Measurements from ENCODE around the gene HYPK. TPM values are rescaled to one million over a fixed set of nuclear protein-coding genes. Genes with fewer than 3 reads are reported as not detected.
"Not testable (repeated sequence)": the region's sequence is repeated elsewhere in the genome, so short reads cannot be mapped to it uniquely, and the experiment has no call there.

Gene HYPK
- total RNA-seq, 2 experiments from 2014 or later = 14.0 to 16.4 TPM

DNA sequence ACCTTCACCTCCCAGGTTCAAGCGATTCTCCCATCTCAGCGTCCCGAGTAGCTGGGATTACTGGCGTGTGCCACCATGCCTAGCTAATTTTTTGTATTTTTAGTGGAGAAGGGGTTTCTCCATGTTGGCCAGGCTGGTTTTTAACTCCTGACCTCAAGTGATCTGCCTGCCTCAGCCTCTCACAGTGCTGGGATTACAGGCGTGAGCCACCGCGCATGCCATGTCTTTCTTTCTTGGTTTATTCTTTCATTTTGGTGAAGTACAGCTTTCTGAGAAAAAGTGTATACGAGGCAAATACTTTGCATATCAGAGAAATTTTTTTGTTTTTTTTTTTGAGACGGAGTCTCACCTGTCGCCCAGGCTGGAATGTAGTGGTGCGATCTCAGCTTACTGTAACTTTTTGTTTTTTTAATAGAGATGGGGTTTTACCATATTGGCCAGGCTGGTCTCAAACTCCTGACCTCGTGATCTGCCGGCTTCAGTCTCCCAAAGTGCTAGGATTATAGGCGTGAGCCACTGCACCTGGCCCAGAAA, 31.2 kb downstream of the HYPK start:
- H3K27ac Mint-ChIP-seq; intact Hi-C loops (cut with DNase I, micrococcal nuclease); H3K27me3 Mint-ChIP-seq; ATAC-seq; H3K9me3 Mint-ChIP-seq (ENCODE audit: low read depth); DNase-seq: not testable (repeated sequence)
- Mint-ChIP-seq H3K4me1 (peaks cover 30% of the 10 kb centered on the region), H3K36me3 (ENCODE audit: low read depth) (peaks cover 65% of the 10 kb centered on the region), H3K4me3 (peak overlapping the region; percentile 1)
- CTCF ChIA-PET = interaction anchor here (0.6 to 1.2 kb wide), 3 partner anchors 14 to 61 kb away, joined by 3 read pairs; no protein-coding TSS in a partner anchor
- POLR2A ChIA-PET = interaction anchor here (0.6 to 1.5 kb wide), 6 partner anchors 9 to 55 kb away, joined by 3 to 7 read pairs (median 4); partner anchors contain the start of gene ELL3

DNA sequence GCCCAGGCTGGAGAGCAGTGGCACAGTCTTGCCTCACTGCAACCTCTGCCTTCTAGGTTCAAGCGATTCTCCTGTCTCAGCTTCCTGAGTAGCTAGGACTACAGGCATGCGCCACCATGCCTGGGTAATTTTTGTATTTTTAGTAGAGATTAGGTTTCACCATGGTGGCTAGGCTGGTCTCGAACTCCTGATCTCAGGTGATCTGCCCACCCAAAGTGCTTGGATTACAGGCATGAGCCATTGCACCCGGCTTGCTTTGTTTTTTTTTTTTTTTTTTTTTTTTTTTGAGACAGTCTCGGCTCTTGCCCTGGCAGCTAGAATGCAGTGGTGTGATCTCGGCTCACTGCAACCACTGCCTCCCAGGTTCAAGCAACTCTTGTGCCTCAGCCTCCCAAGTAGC, 32.1 kb downstream of the HYPK start:
- ATAC-seq; DNase-seq; H3K27me3 Mint-ChIP-seq; H3K27ac Mint-ChIP-seq; H3K4me3 Mint-ChIP-seq; CTCF ChIA-PET; intact Hi-C loops (cut with DNase I, micrococcal nuclease); H3K9me3 Mint-ChIP-seq (ENCODE audit: low read depth): not testable (repeated sequence)
- Mint-ChIP-seq H3K36me3 (ENCODE audit: low read depth) (peaks cover 67% of the 10 kb centered on the region), H3K4me1 (peaks cover 30% of the 10 kb centered on the region)
- POLR2A ChIA-PET = interaction anchor here (0.7 to 1.5 kb wide), 3 partner anchors 28 to 865 kb away, joined by 3 to 6 read pairs (median 4); partner anchors contain the start of gene ELL3

DNA sequence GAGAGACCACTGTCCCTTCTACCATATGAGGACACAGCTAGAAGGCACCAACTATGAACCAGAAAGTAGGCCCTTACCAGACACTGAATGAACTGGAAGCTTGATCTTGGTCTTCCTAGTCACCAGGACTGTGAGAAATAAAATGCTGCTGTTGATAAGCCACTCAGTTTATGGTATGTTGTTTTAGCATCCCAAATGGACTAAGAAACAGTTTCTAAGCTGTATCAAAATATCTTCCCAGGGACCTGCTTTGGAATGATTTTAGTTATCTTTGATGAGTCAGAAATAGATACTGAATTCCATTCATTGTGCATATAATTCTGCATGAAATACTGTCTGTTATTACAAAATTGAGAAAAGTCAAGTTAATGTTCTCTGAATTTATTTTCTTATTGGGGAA, 45.0 kb downstream of the HYPK start:
- ATAC-seq (no peak), DNase-seq (no peak)
- H3K9me3 Mint-ChIP-seq (ENCODE audit: low read depth) = no peaks in the 10 kb centered on the region
- no peak overlapping the region for H3K4me3 Mint-ChIP-seq
- H3K27me3 Mint-ChIP-seq = no peaks in the 10 kb centered on the region
- CTCF ChIA-PET = interaction anchor here (1.2 kb wide), 1 partner anchor 14 kb away, joined by 3 read pairs; no protein-coding TSS in a partner anchor
- POLR2A ChIA-PET = interaction anchor here (0.7 kb wide), 1 partner anchor 8 kb away, joined by 3 read pairs; no protein-coding TSS in a partner anchor
- no peak overlapping the region for H3K27ac Mint-ChIP-seq
- no peaks in the 10 kb centered on the region for H3K4me1 Mint-ChIP-seq
- intact Hi-C loops (cut with DNase I, micrococcal nuclease) = no loop called here
- peaks cover 41% of the 10 kb centered on the region for H3K36me3 Mint-ChIP-seq (ENCODE audit: low read depth)

DNA sequence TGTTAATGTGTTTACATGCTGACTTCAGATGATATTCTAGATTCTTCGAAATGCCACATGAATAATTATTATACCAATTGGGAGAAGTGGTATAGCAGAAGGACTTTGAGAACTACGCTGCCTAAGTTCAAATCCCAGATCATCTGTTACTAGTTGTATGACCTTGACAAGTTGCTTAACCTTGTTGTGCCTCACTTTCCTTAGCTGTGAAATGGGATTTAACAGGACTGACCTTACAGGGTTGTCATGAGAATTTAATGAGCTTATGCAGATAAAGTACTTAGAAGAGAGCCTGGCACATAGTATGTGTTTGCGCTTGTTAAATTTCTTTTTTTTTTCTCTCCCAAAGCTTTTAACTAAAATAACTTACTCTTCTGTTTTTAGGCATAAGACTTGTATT, 50.9 kb downstream of the HYPK start:
- ChIA-PET POLR2A (interaction anchor here (0.6 kb wide), 1 partner anchor 203 kb away, joined by 3 read pairs; no protein-coding TSS in a partner anchor), CTCF (interaction anchor here (0.6 to 1.3 kb wide), 4 partner anchors 10 to 1453 kb away, joined by 3 to 4 read pairs (median 3); no protein-coding TSS in a partner anchor)
- peaks cover 57% of the 10 kb centered on the region for H3K36me3 Mint-ChIP-seq (ENCODE audit: low read depth)
- no peak for ATAC-seq
- H3K4me1 Mint-ChIP-seq = no peaks in the 10 kb centered on the region
- H3K9me3 Mint-ChIP-seq (ENCODE audit: low read depth) = no peaks in the 10 kb centered on the region
- no peak overlapping the region for H3K27ac Mint-ChIP-seq
- no peak for DNase-seq
- intact Hi-C loops (cut with DNase I, micrococcal nuclease) = no loop called here
- H3K27me3 Mint-ChIP-seq = no peaks in the 10 kb centered on the region
- no peak overlapping the region for H3K4me3 Mint-ChIP-seq

DNA sequence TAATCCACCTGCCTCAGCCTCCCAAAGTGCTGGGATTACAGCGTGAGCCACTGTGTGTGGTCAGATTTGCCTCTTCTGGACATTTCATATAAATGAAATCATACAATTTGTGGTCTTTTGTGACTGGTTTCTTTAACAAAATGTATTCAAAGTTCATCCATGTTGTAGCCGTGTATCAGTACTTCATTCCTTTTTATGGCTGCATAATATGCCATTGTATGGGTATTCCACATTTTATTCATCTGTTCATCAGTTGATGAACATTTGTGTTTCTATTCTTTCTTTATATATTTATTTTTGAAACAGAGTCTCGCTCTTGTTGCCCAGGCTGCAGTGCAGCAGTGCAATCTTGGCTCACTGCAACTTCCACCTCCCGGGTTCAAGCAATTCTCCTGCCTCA, 52.2 kb downstream of the HYPK start:
- CTCF ChIA-PET = no interaction called here
- Mint-ChIP-seq H3K9me3 (ENCODE audit: low read depth) (no peaks in the 10 kb centered on the region), H3K4me3 (no peak overlapping the region), H3K36me3 (ENCODE audit: low read depth) (peaks cover 63% of the 10 kb centered on the region), H3K27ac (no peak overlapping the region), H3K27me3 (no peaks in the 10 kb centered on the region), H3K4me1 (no peaks in the 10 kb centered on the region)
- intact Hi-C loops (cut with DNase I, micrococcal nuclease) = no loop called here
- POLR2A ChIA-PET = no interaction called here
- ATAC-seq = no peak
- DNase-seq = no peak

Small RNAs within 50 kb of the gene (microRNA-seq; reads per million reads assigned to microRNA genes)
- not detected for gene MIR1282 (ENCODE audit: borderline replicate concordance)

Other genes with a start within 250 kb of the HYPK start
- 10 to 100 TPM; 37.7 to 42.6 TPM for gene PPIP5K1, start 210.4 kb upstream of the HYPK start, total RNA-seq
- gene CKMT1B, start 206.6 kb upstream of the HYPK start, total RNA-seq = under 1 TPM in 1 of 2 experiments, not detected in 1; 0.25 TPM
- gene STRC, start 181.8 kb upstream of the HYPK start, total RNA-seq = 1 to 10 TPM in 1 of 2 experiments, under 1 TPM in 1; 0.66 to 1.0 TPM
- 1 to 10 TPM; 1.9 to 2.2 TPM for gene CATSPER2, start 151.8 kb upstream of the HYPK start, total RNA-seq
- gene CKMT1A, start 106.7 kb upstream of the HYPK start, total RNA-seq = under 1 TPM; 0.27 to 0.33 TPM
- 100 to 1,000 TPM; 274 to 287 TPM for gene PDIA3, start 54.2 kb upstream of the HYPK start, total RNA-seq
- gene ELL3, start 23.6 kb upstream of the HYPK start, total RNA-seq = 1 to 10 TPM; 3.6 TPM
- gene SERF2, start 8.3 kb upstream of the HYPK start, total RNA-seq = 100 to 1,000 TPM; 710 to 718 TPM
- gene SERINC4, start 379 bp upstream of the HYPK start, total RNA-seq = under 1 TPM; 0.42 to 0.46 TPM
- gene MFAP1, start 24.1 kb downstream of the HYPK start, total RNA-seq = 10 to 100 TPM; 51.3 to 56.2 TPM
- 10 to 100 TPM; 75.4 to 95.2 TPM for gene WDR76, start 26.4 kb downstream of the HYPK start, total RNA-seq